Activated naive CD4-positive, alpha-beta T cell treated with anti-CD3 and anti-CD28 coated beads for 36 hours (primary cell): ENCODE measurements around the gene JUNB. TPM values are rescaled to one million over a fixed set of nuclear protein-coding genes. Genes with fewer than 3 reads are reported as not detected.

Experiments used
- CTCF ChIA-PET: fragments of 350-600 bp; sonication (Branson Sonifier 250); formaldehyde crosslinking; loops from one replicate; lab custom pipeline; 2021; ENCODE audit warnings: antibody characterized with exemption; lab: Charles Lee
- DNase-seq: peaks from one replicate; pipeline ENCODE4 v3.0.0-alpha.2; 2020
- H3K27ac Mint-ChIP-seq: one replicate; pipeline ENCODE4 v1.8.0; 2021; ENCODE audit warnings: mild to moderate bottlenecking, mixed read lengths
- H3K27me3 Mint-ChIP-seq: one replicate; pipeline ENCODE4 v1.8.0; 2021; ENCODE audit warnings: low read depth, mixed read lengths
- H3K36me3 Mint-ChIP-seq: one replicate; pipeline ENCODE4 v1.8.0; 2021; ENCODE audit warnings: low read depth, mixed read lengths
- H3K4me1 Mint-ChIP-seq: one replicate; pipeline ENCODE4 v1.8.0; 2021; ENCODE audit warnings: low read depth, mixed read lengths
- H3K4me3 Mint-ChIP-seq: one replicate; pipeline ENCODE4 v1.8.0; 2021; ENCODE audit warnings: mild to moderate bottlenecking, moderate library complexity, mixed read lengths
- H3K9me3 Mint-ChIP-seq: one replicate; pipeline ENCODE4 v1.8.0; 2021; ENCODE audit warnings: mixed read lengths
- intact Hi-C: fragments of 100-400 bp; cut with micrococcal nuclease; formaldehyde crosslinking; loops from one replicate; pipeline ENCODE4 v1.15.1; 2023
- total RNA-seq, 2 experiments: library from RNA; stranded (reverse); gene quantifications; one replicate each; pipeline ENCODE4 v1.2.3, GENCODE V29; 2021

The JUNB gene
- total RNA-seq: 100 to 1,000 TPM; 292 to 296 TPM

GRCh38 chr19:12791345-12792050 lies at the start of gene JUNB:
JUNB (plus strand) TSS chr19:12791486; CDS start chr19:12791772, 286 bp downstream.
- H3K27me3 Mint-ChIP-seq: no peaks in the 10 kb centered on the region
- H3K36me3 Mint-ChIP-seq: peaks cover 14% of the 10 kb centered on the region
- CTCF ChIA-PET: interaction anchor here (1.0 to 13.8 kb wide), 5 partner anchors 9 to 120 kb away, joined by 3 to 303 read pairs (median 13); partner anchors contain the start of gene HOOK2
- intact Hi-C loops: loop anchor here (1.0 to 2.0 kb wide), 4 partner anchors 9 to 365 kb away; partner anchors contain the start of genes CALR and PRDX2
- peak within 1 kb of the TSS; percentile 97 for H3K4me3 Mint-ChIP-seq
- peak; percentile 96 for DNase-seq
- H3K4me1 Mint-ChIP-seq: peaks cover 34% of the 10 kb centered on the region
- peak within 1 kb of the TSS; percentile 96 for H3K27ac Mint-ChIP-seq
- no peaks in the 10 kb centered on the region for H3K9me3 Mint-ChIP-seq

DNA sequence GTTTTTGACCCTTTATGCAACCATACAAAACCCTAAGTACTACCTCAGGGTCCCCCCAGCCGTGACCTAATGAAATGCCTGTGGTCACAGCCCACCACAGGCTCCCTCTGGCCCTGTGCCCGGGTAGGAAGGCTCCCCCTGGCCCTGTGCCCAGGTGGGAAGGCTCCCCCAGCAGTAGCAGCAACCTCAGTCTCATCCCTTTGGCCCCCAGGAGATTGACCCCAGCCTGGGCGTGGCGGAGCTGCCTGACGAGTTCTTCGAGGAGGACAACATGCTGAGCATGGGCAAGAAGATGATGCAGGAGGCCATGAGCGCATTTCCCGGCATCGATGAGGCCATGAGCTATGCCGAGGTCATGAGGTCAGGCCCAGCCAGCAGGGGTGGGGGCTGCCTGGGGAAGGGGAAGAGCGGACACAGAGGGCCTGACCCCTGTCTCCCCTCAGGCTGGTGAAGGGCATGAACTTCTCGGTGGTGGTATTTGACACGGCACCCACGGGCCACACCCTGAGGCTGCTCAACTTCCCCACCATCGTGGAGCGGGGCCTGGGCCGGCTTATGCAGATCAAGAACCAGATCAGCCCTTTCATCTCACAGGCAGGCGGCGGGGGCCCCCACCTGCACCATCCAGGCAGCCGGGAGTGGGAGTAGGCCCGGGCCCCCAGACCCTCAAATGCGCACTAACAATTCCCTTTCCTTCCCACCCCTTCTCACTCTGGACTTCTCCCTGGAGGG lies 46.0 kb upstream of the JUNB start:
- Mint-ChIP-seq H3K9me3 (peaks cover 4% of the 10 kb centered on the region), H3K4me1 (peaks cover 3% of the 10 kb centered on the region), H3K4me3 (no peak overlapping the region), H3K27me3 (peaks cover 4% of the 10 kb centered on the region), H3K27ac (no peak overlapping the region), H3K36me3 (peaks cover 35% of the 10 kb centered on the region)
- intact Hi-C loops: no loop called here
- CTCF ChIA-PET: interaction anchor here (1.0 to 2.6 kb wide), 3 partner anchors 12 to 21 kb away, joined by 3 to 13 read pairs (median 6); no protein-coding TSS in a partner anchor
- DNase-seq: no peak

GRCh38 chr19:12748489-12748888 lies 42.8 kb upstream of the JUNB start:
- Mint-ChIP-seq H3K27me3 (peaks cover 12% of the 10 kb centered on the region), H3K27ac (no peak overlapping the region), H3K9me3 (peaks cover 4% of the 10 kb centered on the region), H3K4me1 (peaks cover 3% of the 10 kb centered on the region), H3K36me3 (peaks cover 26% of the 10 kb centered on the region), H3K4me3 (no peak overlapping the region)
- intact Hi-C loops: no loop called here
- DNase-seq: no peak
- CTCF ChIA-PET: interaction anchor here (1.9 kb wide), 1 partner anchor 11 kb away, joined by 8 read pairs; no protein-coding TSS in a partner anchor

GRCh38 chr19:12749938-12750521 lies 41.3 kb upstream of the JUNB start:
- Mint-ChIP-seq H3K27me3 (peaks cover 17% of the 10 kb centered on the region), H3K4me3 (no peak overlapping the region), H3K27ac (no peak overlapping the region), H3K4me1 (peaks cover 3% of the 10 kb centered on the region), H3K36me3 (peaks cover 26% of the 10 kb centered on the region), H3K9me3 (peaks cover 4% of the 10 kb centered on the region)
- intact Hi-C loops: no loop called here
- CTCF ChIA-PET: interaction anchor here (0.5 to 1.9 kb wide), 4 partner anchors 10 to 46 kb away, joined by 3 to 8 read pairs (median 5); no protein-coding TSS in a partner anchor
- no peak for DNase-seq

GRCh38 chr19:12750851-12751250 lies 40.4 kb upstream of the JUNB start:
- Mint-ChIP-seq H3K4me1 (peaks cover 3% of the 10 kb centered on the region), H3K4me3 (no peak overlapping the region), H3K27me3 (peaks cover 24% of the 10 kb centered on the region), H3K27ac (no peak overlapping the region), H3K9me3 (peaks cover 4% of the 10 kb centered on the region), H3K36me3 (peaks cover 23% of the 10 kb centered on the region)
- intact Hi-C loops: no loop called here
- DNase-seq: no peak
- CTCF ChIA-PET: interaction anchor here (1.9 kb wide), 1 partner anchor 45 kb away, joined by 4 read pairs; no protein-coding TSS in a partner anchor

- Mint-ChIP-seq H3K36me3 (peaks cover 18% of the 10 kb centered on the region), H3K27me3 (peaks cover 29% of the 10 kb centered on the region), H3K9me3 (peaks cover 4% of the 10 kb centered on the region), H3K4me1 (peaks cover 3% of the 10 kb centered on the region), H3K4me3 (no peak within 1 kb of the TSS), H3K27ac (no peak within 1 kb of the TSS)
- CTCF ChIA-PET: interaction anchor here (1.6 to 2.2 kb wide), 2 partner anchors 11 to 14 kb away, joined by 5 to 10 read pairs; no protein-coding TSS in a partner anchor
- intact Hi-C loops: no loop called here
- no peak for DNase-seq
Measured at GRCh38 chr19:12751635-12752034, 39.7 kb upstream of the JUNB start, which contains the start of gene BEST2. BEST2 (plus strand) TSS chr19:12751791; CDS start chr19:12752593, 802 bp downstream.

GRCh38 chr19:12752056-12752781 lies 39.1 kb upstream of the JUNB start:
- H3K27me3 Mint-ChIP-seq: peaks cover 29% of the 10 kb centered on the region
- intact Hi-C loops: no loop called here
- CTCF ChIA-PET: interaction anchor here (1.6 to 2.2 kb wide), 2 partner anchors 10 to 14 kb away, joined by 5 to 10 read pairs; no protein-coding TSS in a partner anchor
- H3K36me3 Mint-ChIP-seq: peaks cover 12% of the 10 kb centered on the region
- peaks cover 4% of the 10 kb centered on the region for H3K9me3 Mint-ChIP-seq
- H3K4me3 Mint-ChIP-seq: no peak overlapping the region
- no peak for DNase-seq
- no peak overlapping the region for H3K27ac Mint-ChIP-seq
- H3K4me1 Mint-ChIP-seq: peaks cover 3% of the 10 kb centered on the region

DNA sequence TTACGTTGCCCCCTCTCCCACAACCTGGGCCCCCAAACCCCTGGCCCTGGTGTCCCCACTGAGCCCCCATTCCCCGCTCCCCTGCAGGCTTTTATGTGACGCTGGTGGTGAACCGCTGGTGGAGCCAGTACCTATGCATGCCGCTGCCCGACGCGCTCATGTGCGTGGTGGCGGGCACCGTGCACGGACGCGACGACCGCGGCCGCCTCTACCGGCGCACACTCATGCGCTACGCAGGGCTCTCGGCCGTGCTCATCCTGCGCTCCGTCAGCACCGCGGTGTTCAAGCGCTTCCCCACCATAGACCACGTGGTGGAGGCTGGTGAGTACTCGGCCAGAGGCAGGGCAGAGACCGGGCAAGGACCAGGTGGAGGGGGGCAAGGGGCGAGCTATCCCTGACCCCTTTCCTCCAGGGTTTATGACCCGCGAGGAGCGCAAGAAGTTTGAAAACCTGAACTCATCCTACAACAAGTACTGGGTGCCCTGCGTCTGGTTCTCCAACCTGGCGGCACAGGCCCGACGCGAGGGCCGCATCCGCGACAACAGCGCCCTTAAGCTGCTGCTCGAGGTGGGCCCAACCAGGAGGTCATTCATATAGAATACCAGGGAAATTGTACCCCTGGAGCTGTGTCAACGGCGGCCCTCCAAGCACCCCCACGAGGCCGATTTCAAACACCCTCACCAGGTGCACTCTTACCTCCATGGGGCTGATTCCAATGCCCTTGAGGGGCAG lies 36.7 kb upstream of the JUNB start:
- Mint-ChIP-seq H3K27me3 (peaks cover 28% of the 10 kb centered on the region), H3K4me3 (no peak overlapping the region), H3K4me1 (peaks cover 3% of the 10 kb centered on the region), H3K36me3 (no peaks in the 10 kb centered on the region), H3K27ac (no peak overlapping the region), H3K9me3 (no peaks in the 10 kb centered on the region)
- CTCF ChIA-PET: interaction anchor here (0.8 to 16.6 kb wide), 8 partner anchors 8 to 93 kb away, joined by 3 to 341 read pairs (median 5); partner anchors contain the start of genes GET3, PRDX2 and THSD8
- no peak for DNase-seq
- intact Hi-C loops: no loop called here

GRCh38 chr19:12756150-12756883 lies 35.0 kb upstream of the JUNB start:
- no peaks in the 10 kb centered on the region for H3K9me3 Mint-ChIP-seq
- CTCF ChIA-PET: interaction anchor here (0.6 to 16.6 kb wide), 12 partner anchors 8 to 233 kb away, joined by 3 to 341 read pairs (median 6); partner anchors contain the start of genes GET3, PRDX2, THSD8 and TNPO2
- H3K36me3 Mint-ChIP-seq: no peaks in the 10 kb centered on the region
- intact Hi-C loops: loop anchor here (2.0 kb wide), 1 partner anchor 192 kb away; no protein-coding TSS in a partner anchor
- H3K4me3 Mint-ChIP-seq: no peak overlapping the region
- H3K27ac Mint-ChIP-seq: peak overlapping the region; percentile 5
- no peak for DNase-seq
- peaks cover 20% of the 10 kb centered on the region for H3K27me3 Mint-ChIP-seq
- H3K4me1 Mint-ChIP-seq: peaks cover 2% of the 10 kb centered on the region

DNA sequence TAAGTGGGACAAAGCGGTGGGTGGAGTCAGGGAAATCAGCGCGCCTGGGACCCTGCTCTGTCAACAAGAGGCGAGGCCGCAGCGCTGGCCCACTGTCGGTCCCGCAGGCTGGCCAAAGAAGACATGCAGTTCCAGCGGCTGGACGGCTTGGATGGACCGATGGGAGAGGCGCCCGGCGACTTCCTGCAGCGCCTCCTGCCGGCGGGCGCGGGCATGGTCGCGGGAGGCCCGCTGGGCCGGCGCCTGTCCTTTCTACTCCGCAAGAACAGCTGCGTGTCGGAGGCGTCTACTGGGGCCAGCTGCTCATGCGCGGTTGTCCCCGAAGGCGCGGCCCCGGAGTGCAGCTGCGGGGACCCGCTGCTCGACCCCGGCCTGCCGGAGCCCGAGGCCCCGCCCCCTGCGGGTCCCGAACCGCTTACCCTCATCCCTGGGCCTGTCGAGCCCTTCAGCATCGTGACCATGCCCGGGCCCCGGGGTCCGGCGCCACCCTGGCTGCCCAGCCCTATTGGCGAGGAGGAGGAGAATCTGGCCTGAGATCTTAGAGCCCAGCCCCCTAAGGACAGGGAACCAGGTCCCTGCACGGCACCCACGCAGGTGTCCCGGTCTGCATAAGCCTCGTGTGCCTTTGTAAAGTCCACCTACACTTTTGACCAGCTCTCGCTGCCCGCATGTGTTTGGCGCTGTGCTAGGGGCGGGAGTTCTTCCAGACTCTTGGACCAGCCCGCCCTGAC lies 33.6 kb upstream of the JUNB start:
- Mint-ChIP-seq H3K4me3 (peak overlapping the region; percentile 32), H3K9me3 (no peaks in the 10 kb centered on the region), H3K27me3 (peaks cover 17% of the 10 kb centered on the region), H3K4me1 (peaks cover 2% of the 10 kb centered on the region), H3K36me3 (no peaks in the 10 kb centered on the region), H3K27ac (no peak overlapping the region)
- CTCF ChIA-PET: interaction anchor here (0.6 to 16.6 kb wide), 32 partner anchors 8 to 262 kb away, joined by 3 to 341 read pairs (median 4); partner anchors contain the start of genes GET3, HOOK2, PRDX2 and THSD8
- peak; percentile 63 for DNase-seq
- intact Hi-C loops: loop anchor here (1.0 to 2.0 kb wide), 3 partner anchors 24 to 193 kb away; no protein-coding TSS in a partner anchor
